ENCODE results near the gene SULT1C4.
A peak's percentile ranks its signal among the peaks of the same experiment; 100 is the strongest.
"Not testable (repeated sequence)": the region's sequence is repeated elsewhere in the genome, so short reads cannot be mapped to it uniquely, and the experiment has no call there.

SULT1C4 gene

GRCh38 chr2:108377815-108378630 lies at the start of gene SULT1C4:
TSS of gene SULT1C4 (plus strand) at chr2:108377954. CDS start at chr2:108378338, 384 bp downstream.
- DNase-seq = no peak

GRCh38 chr2:108329771-108330170 lies 48.0 kb upstream of the SULT1C4 start:
- no peak for DNase-seq

GRCh38 chr2:108330979-108331378 lies 46.8 kb upstream of the SULT1C4 start:
- DNase-seq = no peak

- DNase-seq = no peak
Observed at GRCh38 chr2:108345951-108346350, 31.8 kb upstream of the SULT1C4 start.

- DNase-seq = no peak
Observed at GRCh38 chr2:108346827-108347226, 30.9 kb upstream of the SULT1C4 start.

GRCh38 chr2:108347786-108348185 lies 30.0 kb upstream of the SULT1C4 start:
- DNase-seq = no peak

GRCh38 chr2:108348816-108349570 lies 28.8 kb upstream of the SULT1C4 start:
- DNase-seq = no peak

GRCh38 chr2:108349571-108349928 lies 28.2 kb upstream of the SULT1C4 start:
- no peak for DNase-seq

- DNase-seq = no peak
Observed at GRCh38 chr2:108351889-108352288, 25.9 kb upstream of the SULT1C4 start.

- no peak for DNase-seq
Observed at GRCh38 chr2:108354136-108354535, 23.6 kb upstream of the SULT1C4 start.

- DNase-seq = no peak
Observed at GRCh38 chr2:108355906-108356734, 21.6 kb upstream of the SULT1C4 start.

GRCh38 chr2:108359336-108359735 lies 18.4 kb upstream of the SULT1C4 start:
- DNase-seq = not testable (repeated sequence)

GRCh38 chr2:108360776-108361468 lies 16.8 kb upstream of the SULT1C4 start:
- no peak for DNase-seq

GRCh38 chr2:108363024-108363907 lies 14.5 kb upstream of the SULT1C4 start:
- peak; percentile 13 for DNase-seq

GRCh38 chr2:108363908-108364225 lies 13.9 kb upstream of the SULT1C4 start:
- DNase-seq = no peak

GRCh38 chr2:108364676-108365297 lies 13.0 kb upstream of the SULT1C4 start:
- DNase-seq = no peak

- DNase-seq = no peak
Observed at GRCh38 chr2:108365656-108366055, 12.1 kb upstream of the SULT1C4 start.

GRCh38 chr2:108367014-108367413 lies 10.7 kb upstream of the SULT1C4 start:
- no peak for DNase-seq

- no peak for DNase-seq
Observed at GRCh38 chr2:108367561-108368175, 10.1 kb upstream of the SULT1C4 start.

- DNase-seq = no peak
Observed at GRCh38 chr2:108369153-108369552, 8.6 kb upstream of the SULT1C4 start.

- DNase-seq = no peak
Observed at GRCh38 chr2:108370080-108370479, 7.7 kb upstream of the SULT1C4 start.
